HepG2 (cell line): ENCODE measurements around the gene MYH9.

Experiments
- KDM6A ChIP-seq: IDR thresholded peaks from 2 replicates; pipeline ENCODE4 v1.6.1; 2016; ENCODE audit warnings: low read depth
- POLR2A ChIP-seq, 2 experiments: IDR thresholded peaks; 2 replicates each; pipeline ENCODE4 v1.6.1; 2011; ENCODE audit warnings: low read depth in 2 of 2, low read length in 2 of 2, mild to moderate bottlenecking in 1 of 2, moderate library complexity in 1 of 2; ENCODE audit not compliant: insufficient read depth in 1 of 2
- POLR2AphosphoS5 ChIP-seq: IDR thresholded peaks from 2 replicates; pipeline ENCODE4 v1.6.1; 2012; ENCODE audit warnings: low read depth, low read length
- ZNF274 ChIP-seq: sonication (generic); formaldehyde crosslinking; IDR thresholded peaks from 2 replicates; pipeline ENCODE4 v1.5.1; 2020; ENCODE audit warnings: mild to moderate bottlenecking, missing genetic modification reagents
- TF ChIP-seq, protein P1 (sequence below): sonication (generic); formaldehyde crosslinking; IDR thresholded peaks from 2 replicates; pipeline ENCODE4 v1.5.0; 2020; ENCODE audit warnings: mild to moderate bottlenecking, missing genetic modification reagents, moderate library complexity
- TF ChIP-seq, protein P2 (sequence below): sonication (generic); formaldehyde crosslinking; conservative IDR thresholded peaks from 2 replicates; pipeline ENCODE4 v1.4.0; 2020; ENCODE audit warnings: missing genetic modification reagents

DNA sequence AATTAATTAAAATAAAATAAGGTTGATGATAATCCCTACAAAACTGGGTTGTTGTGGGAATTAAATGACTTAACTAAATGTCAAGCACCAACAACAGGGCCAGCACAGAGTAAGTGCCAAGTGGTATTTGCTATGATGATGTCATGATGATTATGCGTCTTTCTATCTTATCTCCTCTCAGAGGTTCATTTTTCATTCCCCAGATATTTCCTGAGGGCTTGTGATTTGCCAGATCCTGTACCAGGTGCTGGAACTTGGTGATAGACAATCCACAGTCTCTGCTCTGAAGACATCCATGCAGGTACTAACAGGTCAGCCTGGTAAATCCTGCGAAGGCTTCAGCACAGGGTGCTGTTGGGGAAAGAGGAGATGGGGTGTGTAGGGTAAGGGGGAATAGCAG is 8.1 kb upstream of the MYH9 start:
- TF ChIP-seq, protein P1, sequence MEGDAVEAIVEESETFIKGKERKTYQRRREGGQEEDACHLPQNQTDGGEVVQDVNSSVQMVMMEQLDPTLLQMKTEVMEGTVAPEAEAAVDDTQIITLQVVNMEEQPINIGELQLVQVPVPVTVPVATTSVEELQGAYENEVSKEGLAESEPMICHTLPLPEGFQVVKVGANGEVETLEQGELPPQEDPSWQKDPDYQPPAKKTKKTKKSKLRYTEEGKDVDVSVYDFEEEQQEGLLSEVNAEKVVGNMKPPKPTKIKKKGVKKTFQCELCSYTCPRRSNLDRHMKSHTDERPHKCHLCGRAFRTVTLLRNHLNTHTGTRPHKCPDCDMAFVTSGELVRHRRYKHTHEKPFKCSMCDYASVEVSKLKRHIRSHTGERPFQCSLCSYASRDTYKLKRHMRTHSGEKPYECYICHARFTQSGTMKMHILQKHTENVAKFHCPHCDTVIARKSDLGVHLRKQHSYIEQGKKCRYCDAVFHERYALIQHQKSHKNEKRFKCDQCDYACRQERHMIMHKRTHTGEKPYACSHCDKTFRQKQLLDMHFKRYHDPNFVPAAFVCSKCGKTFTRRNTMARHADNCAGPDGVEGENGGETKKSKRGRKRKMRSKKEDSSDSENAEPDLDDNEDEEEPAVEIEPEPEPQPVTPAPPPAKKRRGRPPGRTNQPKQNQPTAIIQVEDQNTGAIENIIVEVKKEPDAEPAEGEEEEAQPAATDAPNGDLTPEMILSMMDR (CRISPR knock-in tag) = no peak
- TF ChIP-seq POLR2A (IDR thresholded peaks at IDR 0.05; ENCODE audit: insufficient read depth in 1 of 2, low read depth in 2 of 2, low read length in 2 of 2) = no peak
- no peak for TF ChIP-seq ZNF274 (CRISPR knock-in tag)
- TF ChIP-seq KDM6A = no peak
- no peak for TF ChIP-seq POLR2AphosphoS5
- TF ChIP-seq, protein P2, sequence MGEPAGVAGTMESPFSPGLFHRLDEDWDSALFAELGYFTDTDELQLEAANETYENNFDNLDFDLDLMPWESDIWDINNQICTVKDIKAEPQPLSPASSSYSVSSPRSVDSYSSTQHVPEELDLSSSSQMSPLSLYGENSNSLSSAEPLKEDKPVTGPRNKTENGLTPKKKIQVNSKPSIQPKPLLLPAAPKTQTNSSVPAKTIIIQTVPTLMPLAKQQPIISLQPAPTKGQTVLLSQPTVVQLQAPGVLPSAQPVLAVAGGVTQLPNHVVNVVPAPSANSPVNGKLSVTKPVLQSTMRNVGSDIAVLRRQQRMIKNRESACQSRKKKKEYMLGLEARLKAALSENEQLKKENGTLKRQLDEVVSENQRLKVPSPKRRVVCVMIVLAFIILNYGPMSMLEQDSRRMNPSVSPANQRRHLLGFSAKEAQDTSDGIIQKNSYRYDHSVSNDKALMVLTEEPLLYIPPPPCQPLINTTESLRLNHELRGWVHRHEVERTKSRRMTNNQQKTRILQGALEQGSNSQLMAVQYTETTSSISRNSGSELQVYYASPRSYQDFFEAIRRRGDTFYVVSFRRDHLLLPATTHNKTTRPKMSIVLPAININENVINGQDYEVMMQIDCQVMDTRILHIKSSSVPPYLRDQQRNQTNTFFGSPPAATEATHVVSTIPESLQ (CRISPR knock-in tag) = no peak
